ENCODE data around the gene DRC1. TPM values are rescaled to one million over a fixed set of nuclear protein-coding genes. Genes with fewer than 3 reads are reported as not detected.

The DRC1 gene
- total RNA-seq, 1 experiment from 2014 or later, result not detected

GRCh38 chr2:26359886-26360473 is 41.7 kb upstream of the DRC1 start:
- peaks cover 29% of the 10 kb centered on the region for H3K4me1 ChIP-seq (ENCODE audit: insufficient read depth, low read length, poor library complexity, severe bottlenecking)
- ChIA-PET CTCF (no interaction called here), POLR2A (ENCODE audit: low non-redundant PET) (no interaction called here)
- intact Hi-C loops (cut with micrococcal nuclease; ENCODE audit: unreplicated experiment), result no loop called here
- no peak for TF ChIP-seq CTCF (conservative IDR thresholded peaks at IDR 0.05; ENCODE audit: low read depth, low read length)
- TF ChIP-seq EZH2 (IDR thresholded peaks at IDR 0.05; ENCODE audit: borderline replicate concordance, low read depth, low read length, poor library complexity, severe bottlenecking), result no peak
- DNase-seq (ENCODE audit: low spot score), result no peak
- no peaks in the 10 kb centered on the region for H3K27me3 ChIP-seq (replicated peaks; ENCODE audit: insufficient read depth, low read depth, low read length, poor library complexity)
- no peaks in the 10 kb centered on the region for H3K36me3 ChIP-seq (ENCODE audit: insufficient read depth, low read length, poor library complexity, severe bottlenecking)
- H3K4me3 ChIP-seq (ENCODE audit: low read depth, low read length, poor library complexity, severe bottlenecking), result no peak overlapping the region
- H3K9me3 ChIP-seq (ENCODE audit: low read depth, low read length, poor library complexity, severe bottlenecking), result no peaks in the 10 kb centered on the region
- no peak overlapping the region for H3K27ac ChIP-seq (ENCODE audit: low read depth, low read length, poor library complexity, severe bottlenecking)
- BruUV-seq (replicated peaks), result no TSS peak

GRCh38 chr2:26363323-26363722 is 38.4 kb upstream of the DRC1 start:
- ChIA-PET CTCF (no interaction called here), POLR2A (ENCODE audit: low non-redundant PET) (no interaction called here)
- peaks cover 14% of the 10 kb centered on the region for H3K36me3 ChIP-seq (ENCODE audit: insufficient read depth, low read length, poor library complexity, severe bottlenecking)
- no peak overlapping the region for H3K4me3 ChIP-seq (ENCODE audit: low read depth, low read length, poor library complexity, severe bottlenecking)
- intact Hi-C loops (cut with micrococcal nuclease; ENCODE audit: unreplicated experiment), result no loop called here
- H3K9me3 ChIP-seq (ENCODE audit: low read depth, low read length, poor library complexity, severe bottlenecking), result no peaks in the 10 kb centered on the region
- peaks cover 4% of the 10 kb centered on the region for H3K4me1 ChIP-seq (ENCODE audit: insufficient read depth, low read length, poor library complexity, severe bottlenecking)
- TF ChIP-seq EZH2 (IDR thresholded peaks at IDR 0.05; ENCODE audit: borderline replicate concordance, low read depth, low read length, poor library complexity, severe bottlenecking), result no peak
- no peak overlapping the region for H3K27ac ChIP-seq (ENCODE audit: low read depth, low read length, poor library complexity, severe bottlenecking)
- no peaks in the 10 kb centered on the region for H3K27me3 ChIP-seq (replicated peaks; ENCODE audit: insufficient read depth, low read depth, low read length, poor library complexity)
- no peak for DNase-seq (ENCODE audit: low spot score)
- BruUV-seq (replicated peaks), result no TSS peak

GRCh38 chr2:26363958-26364357 is 37.8 kb upstream of the DRC1 start:
- TF ChIP-seq CTCF (conservative IDR thresholded peaks at IDR 0.05; ENCODE audit: low read depth, low read length) (no peak), EZH2 (IDR thresholded peaks at IDR 0.05; ENCODE audit: borderline replicate concordance, low read depth, low read length, poor library complexity, severe bottlenecking) (no peak)
- Histone ChIP-seq H3K9me3 (ENCODE audit: low read depth, low read length, poor library complexity, severe bottlenecking) (no peaks in the 10 kb centered on the region), H3K4me1 (ENCODE audit: insufficient read depth, low read length, poor library complexity, severe bottlenecking) (peaks cover under 1% of the 10 kb centered on the region), H3K4me3 (ENCODE audit: low read depth, low read length, poor library complexity, severe bottlenecking) (no peak overlapping the region), H3K36me3 (ENCODE audit: insufficient read depth, low read length, poor library complexity, severe bottlenecking) (peaks cover 14% of the 10 kb centered on the region), H3K27ac (ENCODE audit: low read depth, low read length, poor library complexity, severe bottlenecking) (no peak overlapping the region), H3K27me3 (replicated peaks; ENCODE audit: insufficient read depth, low read depth, low read length, poor library complexity) (no peaks in the 10 kb centered on the region)
- BruUV-seq (replicated peaks), result no TSS peak
- ChIA-PET CTCF (no interaction called here), POLR2A (ENCODE audit: low non-redundant PET) (no interaction called here)
- intact Hi-C loops (cut with micrococcal nuclease; ENCODE audit: unreplicated experiment), result no loop called here
- DNase-seq (ENCODE audit: low spot score), result no peak

GRCh38 chr2:26364669-26365068 is 37.1 kb upstream of the DRC1 start:
- intact Hi-C loops (cut with micrococcal nuclease; ENCODE audit: unreplicated experiment), result no loop called here
- H3K9me3 ChIP-seq (ENCODE audit: low read depth, low read length, poor library complexity, severe bottlenecking), result no peaks in the 10 kb centered on the region
- no peak overlapping the region for H3K4me3 ChIP-seq (ENCODE audit: low read depth, low read length, poor library complexity, severe bottlenecking)
- TF ChIP-seq EZH2 (IDR thresholded peaks at IDR 0.05; ENCODE audit: borderline replicate concordance, low read depth, low read length, poor library complexity, severe bottlenecking), result no peak
- no peak for TF ChIP-seq CTCF (conservative IDR thresholded peaks at IDR 0.05; ENCODE audit: low read depth, low read length)
- H3K4me1 ChIP-seq (ENCODE audit: insufficient read depth, low read length, poor library complexity, severe bottlenecking), result no peaks in the 10 kb centered on the region
- no peak overlapping the region for H3K27ac ChIP-seq (ENCODE audit: low read depth, low read length, poor library complexity, severe bottlenecking)
- ChIA-PET CTCF (no interaction called here), POLR2A (ENCODE audit: low non-redundant PET) (no interaction called here)
- DNase-seq (ENCODE audit: low spot score), result no peak
- BruUV-seq (replicated peaks), result no TSS peak
- no peaks in the 10 kb centered on the region for H3K27me3 ChIP-seq (replicated peaks; ENCODE audit: insufficient read depth, low read depth, low read length, poor library complexity)
- H3K36me3 ChIP-seq (ENCODE audit: insufficient read depth, low read length, poor library complexity, severe bottlenecking), result peaks cover 14% of the 10 kb centered on the region

All from A673 (cell line).